ENCODE results near the gene ETFBKMT.

Gene ETFBKMT

GRCh38 chr12:31659087-31659942, at the start of gene ETFBKMT:
ETFBKMT (plus strand) TSS chr12:31659688; CDS start chr12:31661954, 2,266 bp downstream.
- peak; percentile 35 for DNase-seq (ENCODE audit: insufficient read length, low spot score)
- TF ChIP-seq CTCF (IDR thresholded peaks at IDR 0.05; ENCODE audit: insufficient read depth, missing control alignments), result no peak
- FAIRE-seq, result no peak

- no peak for TF ChIP-seq CTCF (IDR thresholded peaks at IDR 0.05; ENCODE audit: insufficient read depth, missing control alignments)
- FAIRE-seq, result no peak
- DNase-seq (ENCODE audit: insufficient read length, low spot score), result no peak
These were observed 46.7 kb upstream of the ETFBKMT start for GRCh38 chr12:31612819-31613218.

GRCh38 chr12:31618228-31619025, 41.1 kb upstream of the ETFBKMT start:
- DNase-seq (ENCODE audit: insufficient read length, low spot score), result no peak
- no peak for TF ChIP-seq CTCF (IDR thresholded peaks at IDR 0.05; ENCODE audit: insufficient read depth, missing control alignments)

GRCh38 chr12:31620311-31620710, 39.2 kb upstream of the ETFBKMT start:
- DNase-seq (ENCODE audit: insufficient read length, low spot score), result no peak
- no peak for FAIRE-seq
- no peak for TF ChIP-seq CTCF (IDR thresholded peaks at IDR 0.05; ENCODE audit: insufficient read depth, missing control alignments)

More at GRCh38 chr12:31618228-31619025, 41.1 kb upstream of the ETFBKMT start:
- FAIRE-seq, result no peak

GRCh38 chr12:31622038-31622437, 37.5 kb upstream of the ETFBKMT start:
- DNase-seq (ENCODE audit: insufficient read length, low spot score), result no peak
- no peak for FAIRE-seq
- TF ChIP-seq CTCF (IDR thresholded peaks at IDR 0.05; ENCODE audit: insufficient read depth, missing control alignments), result no peak

GRCh38 chr12:31626270-31626995, 33.1 kb upstream of the ETFBKMT start:
- DNase-seq (ENCODE audit: insufficient read length, low spot score), result no peak
- FAIRE-seq, result no peak
- no peak for TF ChIP-seq CTCF (IDR thresholded peaks at IDR 0.05; ENCODE audit: insufficient read depth, missing control alignments)
